Endothelial cell (in vitro differentiated cells): ENCODE data around the gene ZNF865. TPM values are rescaled to one million over a fixed set of nuclear protein-coding genes. Genes with fewer than 3 reads are reported as not detected.

ENCODE experiments used
- DNase-seq: peaks from one replicate; pipeline ENCODE4 v3.0.0; 2021; ENCODE audit warnings: low spot score
- H3K27ac Mint-ChIP-seq: one replicate; pipeline ENCODE4 v1.8.0; 2021; ENCODE audit warnings: mixed read lengths, inconsistent platforms; ENCODE audit not compliant: unreplicated experiment
- H3K27me3 Mint-ChIP-seq: one replicate; pipeline ENCODE4 v1.8.0; 2021; ENCODE audit warnings: mild to moderate bottlenecking, moderate library complexity, mixed read lengths, inconsistent platforms; ENCODE audit not compliant: unreplicated experiment
- H3K36me3 Mint-ChIP-seq: one replicate; pipeline ENCODE4 v1.8.0; 2021; ENCODE audit warnings: mild to moderate bottlenecking, low read depth, mixed read lengths, inconsistent platforms; ENCODE audit not compliant: unreplicated experiment
- H3K4me1 Mint-ChIP-seq: one replicate; pipeline ENCODE4 v1.8.0; 2021; ENCODE audit warnings: mild to moderate bottlenecking, mixed read lengths, inconsistent platforms; ENCODE audit not compliant: unreplicated experiment
- H3K4me3 Mint-ChIP-seq: one replicate; pipeline ENCODE4 v1.8.0; 2021; ENCODE audit warnings: mild to moderate bottlenecking, mixed read lengths, inconsistent platforms; ENCODE audit not compliant: unreplicated experiment
- H3K9me3 Mint-ChIP-seq: one replicate; pipeline ENCODE4 v1.8.0; 2021; ENCODE audit warnings: mixed read lengths, inconsistent platforms; ENCODE audit not compliant: unreplicated experiment
- CTCF ChIP-seq: fragments of 200-600 bp; sonication (generic); IDR thresholded peaks from one replicate; pipeline ENCODE4 v1.5.0; 2021; ENCODE audit warnings: antibody characterized with exemption; ENCODE audit not compliant: unreplicated experiment
- total RNA-seq: library from RNA; stranded (reverse); fragmentation: NEBNext Ultra II Directional; extraction: Animal tissue kit (Norgen Biotek cat#: 25700); gene quantifications from one replicate; pipeline ENCODE4 v1.2.1, GENCODE V29; 2021; ENCODE audit not compliant: unreplicated experiment

The ZNF865 gene
- total RNA-seq, 1 donor from 2014 or later, result 14.5 TPM

DNA sequence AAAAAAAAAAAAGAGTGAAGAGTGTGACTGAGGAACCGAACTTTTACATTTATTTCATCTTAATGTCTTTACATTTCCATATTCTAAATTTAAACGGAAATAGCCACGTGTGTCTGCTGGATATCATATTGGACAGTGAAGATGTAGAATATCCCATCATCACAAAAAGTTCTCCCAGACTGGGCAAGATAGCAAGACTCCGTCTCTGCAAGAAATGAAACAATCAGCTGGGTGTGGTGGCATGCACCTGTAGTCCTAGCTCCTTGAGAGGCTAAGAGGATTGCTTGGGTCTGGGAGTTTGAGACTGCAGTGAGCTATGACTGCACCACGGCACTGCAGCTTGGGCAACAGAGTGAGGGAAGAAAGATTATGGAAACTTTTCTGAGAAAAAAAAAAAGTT is 28.7 kb upstream of the ZNF865 start:
- Mint-ChIP-seq H3K4me3 (peak overlapping the region; percentile 85), H3K27me3 (peaks cover 7% of the 10 kb centered on the region), H3K36me3 (peaks cover 23% of the 10 kb centered on the region), H3K4me1 (peaks cover 28% of the 10 kb centered on the region), H3K9me3 (no peaks in the 10 kb centered on the region), H3K27ac (no peak overlapping the region)
- DNase-seq, result no peak
- TF ChIP-seq CTCF, result no peak

- no peak for TF ChIP-seq CTCF
- Mint-ChIP-seq H3K9me3 (no peaks in the 10 kb centered on the region), H3K27me3 (peaks cover 7% of the 10 kb centered on the region), H3K4me1 (peaks cover 24% of the 10 kb centered on the region), H3K4me3 (no peak overlapping the region), H3K27ac (no peak overlapping the region), H3K36me3 (peaks cover 23% of the 10 kb centered on the region)
- DNase-seq, result no peak
Measured at GRCh38 chr19:55578031-55578760, 27.3 kb upstream of the ZNF865 start.

DNA sequence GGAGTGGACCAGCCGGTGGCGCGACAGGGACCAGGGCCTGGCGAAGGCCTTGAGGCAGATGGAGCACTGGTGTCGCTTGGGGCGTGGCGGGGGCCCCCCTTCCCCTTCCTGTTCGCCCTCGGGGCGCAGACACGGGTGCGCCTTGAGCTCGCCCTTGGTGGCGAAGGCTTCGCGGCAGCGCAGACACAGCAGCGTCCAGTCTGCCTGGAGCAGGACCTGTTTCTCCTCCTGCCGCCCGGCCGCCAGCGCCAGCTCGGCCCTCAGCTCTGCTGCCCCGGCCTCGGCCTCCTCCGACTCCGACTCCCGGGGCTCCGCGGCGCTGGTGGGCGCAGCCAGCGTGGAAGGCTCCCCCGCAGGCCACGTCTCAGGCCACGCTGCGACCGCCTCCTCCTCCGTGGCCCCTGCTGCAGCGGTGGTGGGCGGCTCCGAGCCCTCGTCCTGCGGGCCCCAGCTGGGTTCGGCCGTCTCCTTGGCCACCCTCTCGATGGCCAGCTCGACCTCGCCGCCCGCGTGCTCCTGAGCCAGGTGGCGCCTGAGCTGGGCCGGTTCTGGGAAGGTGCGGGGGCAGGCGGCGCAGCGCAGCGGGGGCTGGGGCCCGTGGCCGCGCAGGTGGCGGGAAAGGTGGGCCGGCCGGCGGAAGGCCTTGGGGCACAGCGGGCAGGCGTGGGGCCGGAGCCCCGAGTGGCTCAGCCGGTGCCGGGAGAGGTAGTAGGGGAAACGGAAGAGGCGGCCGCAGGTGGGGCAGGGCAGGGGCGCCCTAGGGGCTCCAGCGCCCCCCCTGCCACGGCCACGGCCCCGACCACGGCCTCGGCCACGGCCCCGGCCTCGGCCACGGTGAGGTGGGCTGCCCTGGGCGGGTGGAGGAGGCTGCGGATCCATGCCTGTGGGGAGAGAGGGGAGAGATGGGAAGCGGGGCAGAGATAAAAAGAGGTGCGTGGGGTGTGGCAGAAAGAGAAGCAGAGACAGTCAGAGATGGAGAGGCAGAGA is 26.4 kb upstream of the ZNF865 start:
- H3K4me3 Mint-ChIP-seq, result peak overlapping the region; percentile 98
- H3K27me3 Mint-ChIP-seq, result peaks cover 7% of the 10 kb centered on the region
- no peak for TF ChIP-seq CTCF
- H3K4me1 Mint-ChIP-seq, result peaks cover 24% of the 10 kb centered on the region
- no peak for DNase-seq
- H3K9me3 Mint-ChIP-seq, result no peaks in the 10 kb centered on the region
- H3K36me3 Mint-ChIP-seq, result peaks cover 23% of the 10 kb centered on the region
- peak overlapping the region; percentile 89 for H3K27ac Mint-ChIP-seq

GRCh38 chr19:55579766-55580621 is 25.5 kb upstream of the ZNF865 start:
- H3K4me1 Mint-ChIP-seq, result peaks cover 24% of the 10 kb centered on the region
- H3K27ac Mint-ChIP-seq, result peak overlapping the region; percentile 89
- DNase-seq, result no peak
- H3K4me3 Mint-ChIP-seq, result peak overlapping the region; percentile 98
- H3K27me3 Mint-ChIP-seq, result peaks cover 7% of the 10 kb centered on the region
- no peaks in the 10 kb centered on the region for H3K9me3 Mint-ChIP-seq
- H3K36me3 Mint-ChIP-seq, result peaks cover 23% of the 10 kb centered on the region
- TF ChIP-seq CTCF, result no peak
